Ramos (cell line): ENCODE data around the gene ADCY1.

Source experiments
- in situ Hi-C: fragments of 300-500 bp; cut with MboI; formaldehyde crosslinking; loops from one replicate; pipeline ENCODE4 v1.14.3; 2022; ENCODE audit warnings: low sequenced_read_pairs; ENCODE audit not compliant: unreplicated experiment

Gene ADCY1

GRCh38 chr7:45647967-45648670 is 74.0 kb downstream of the ADCY1 start:
- in situ Hi-C loops: no loop called here

GRCh38 chr7:45648671-45648995 is 74.5 kb downstream of the ADCY1 start:
- in situ Hi-C loops: no loop called here

- in situ Hi-C loops: no loop called here
Observed at GRCh38 chr7:45649560-45650346, 75.6 kb downstream of the ADCY1 start.

- in situ Hi-C loops: no loop called here
Observed at GRCh38 chr7:45650404-45651394, 76.5 kb downstream of the ADCY1 start.

GRCh38 chr7:45651540-45651939 is 77.4 kb downstream of the ADCY1 start:
- in situ Hi-C loops: no loop called here

GRCh38 chr7:45652630-45653029 is 78.5 kb downstream of the ADCY1 start:
- in situ Hi-C loops: no loop called here

- in situ Hi-C loops: no loop called here
Observed at GRCh38 chr7:45653209-45653907, 79.2 kb downstream of the ADCY1 start.

GRCh38 chr7:45654341-45654740 is 80.2 kb downstream of the ADCY1 start:
- in situ Hi-C loops: no loop called here

- in situ Hi-C loops: no loop called here
Observed at GRCh38 chr7:45655539-45655938, 81.4 kb downstream of the ADCY1 start.

- in situ Hi-C loops: no loop called here
Observed at GRCh38 chr7:45656431-45656830, 82.3 kb downstream of the ADCY1 start.

- in situ Hi-C loops: no loop called here
Observed at GRCh38 chr7:45657136-45657889, 83.1 kb downstream of the ADCY1 start.

GRCh38 chr7:45657890-45658715 is 83.9 kb downstream of the ADCY1 start:
- in situ Hi-C loops: no loop called here

- in situ Hi-C loops: no loop called here
Observed at GRCh38 chr7:45658716-45659495, 84.7 kb downstream of the ADCY1 start.

GRCh38 chr7:45659496-45660139 is 85.5 kb downstream of the ADCY1 start:
- in situ Hi-C loops: no loop called here

- in situ Hi-C loops: no loop called here
Observed at GRCh38 chr7:45660201-45660900, 86.2 kb downstream of the ADCY1 start.

- in situ Hi-C loops: no loop called here
Observed at GRCh38 chr7:45660901-45661211, 86.7 kb downstream of the ADCY1 start.
